CD4-positive, alpha-beta memory T cell (primary cell): Measurements from ENCODE around the gene SSH2. TPM values are rescaled to one million over a fixed set of nuclear protein-coding genes. Genes with fewer than 3 reads are reported as not detected.
A peak's percentile ranks its signal among the peaks of the same experiment; 100 is the strongest.

Experiments
- CTCF ChIA-PET: fragments of 350-600 bp; sonication (Branson Sonifier 250); formaldehyde crosslinking; loops from one replicate; lab custom pipeline; 2021; ENCODE audit warnings: inconsistent platforms; ENCODE audit not compliant: partially characterized antibody; lab: Charles Lee
- POLR2A ChIA-PET: fragments of 350-600 bp; sonication (Branson Sonifier 250); formaldehyde crosslinking; loops from one replicate; lab custom pipeline; 2021; ENCODE audit not compliant: partially characterized antibody; lab: Charles Lee
- DNase-seq, 5 donors: peaks; one replicate each; pipeline versions ENCODE4 v3.0.0 to v3.0.0-alpha.2; 2020 to 2022; ENCODE audit warnings: mixed read lengths in 1 of 5
- H3K27ac ChIP-seq: one replicate; pipeline ENCODE4 v1.7.0; 2013; ENCODE audit warnings: low read depth, low read length
- H3K27me3 ChIP-seq: 2 replicates; pipeline ENCODE4 v1.7.0; 2013; ENCODE audit warnings: mild to moderate bottlenecking, low read length, moderate library complexity; ENCODE audit not compliant: insufficient read depth
- H3K36me3 ChIP-seq: 2 replicates; pipeline ENCODE4 v1.7.0; 2013; ENCODE audit warnings: mild to moderate bottlenecking, low read length, moderate library complexity; ENCODE audit not compliant: insufficient read depth
- H3K4me1 ChIP-seq: 2 replicates; pipeline ENCODE4 v1.7.0; 2013; ENCODE audit warnings: mild to moderate bottlenecking, low read length, moderate library complexity; ENCODE audit not compliant: insufficient read depth
- H3K4me3 ChIP-seq, 2 donors: one replicate each; pipeline ENCODE4 v1.7.0; 2013; ENCODE audit warnings: low read length in 2 of 2, mild to moderate bottlenecking in 1 of 2
- H3K9me3 ChIP-seq, 2 donors: one replicate each; pipeline ENCODE4 v1.7.0; 2013; ENCODE audit warnings: low read length in 2 of 2, control low read depth in 1 of 2; ENCODE audit not compliant: control insufficient read depth in 1 of 2
- H3K27ac Mint-ChIP-seq, 7 donors: one replicate each; pipeline ENCODE4 v1.8.0; 2020 to 2021; ENCODE audit warnings: mixed read lengths in 7 of 7, mild to moderate bottlenecking in 6 of 7, inconsistent platforms in 3 of 7, moderate library complexity in 3 of 7
- H3K27me3 Mint-ChIP-seq, 2 donors: one replicate each; pipeline ENCODE4 v1.8.0; 2020 to 2021; ENCODE audit warnings: mixed read lengths in 2 of 2
- H3K36me3 Mint-ChIP-seq, 2 donors: one replicate each; pipeline ENCODE4 v1.8.0; 2020 to 2021; ENCODE audit warnings: mixed read lengths in 2 of 2, inconsistent platforms in 1 of 2, mild to moderate bottlenecking in 1 of 2
- H3K4me1 Mint-ChIP-seq, 4 donors: one replicate each; pipeline ENCODE4 v1.8.0; 2020 to 2021; ENCODE audit warnings: mixed read lengths in 4 of 4, mild to moderate bottlenecking in 1 of 4
- H3K4me3 Mint-ChIP-seq, 8 donors: one replicate each; pipeline ENCODE4 v1.8.0; 2020 to 2021; ENCODE audit warnings: mixed read lengths in 8 of 8, mild to moderate bottlenecking in 7 of 8, moderate library complexity in 6 of 8, inconsistent platforms in 3 of 8
- H3K9me3 Mint-ChIP-seq, 8 donors: one replicate each; pipeline ENCODE4 v1.8.0; 2020 to 2021; ENCODE audit warnings: mixed read lengths in 8 of 8, mild to moderate bottlenecking in 5 of 8, inconsistent platforms in 3 of 8, moderate library complexity in 1 of 8
- intact Hi-C: fragments of 100-400 bp; cut with micrococcal nuclease; formaldehyde crosslinking; loops from one replicate; pipeline ENCODE4 v1.15.1; 2023
- polyA plus RNA-seq, 2 donors: library from polyadenylated mRNA; unstranded; fragments of 300-500 nt; fragmentation: Illumina TruSeq; gene quantifications; one replicate each; pipeline ENCODE4 v1.2.3, GENCODE V29; 2021
- total RNA-seq, 2 experiments: library from RNA; stranded (reverse); gene quantifications; one replicate each; pipeline ENCODE4 v1.2.3, GENCODE V29; 2021

The SSH2 gene
- total and polyA plus RNA-seq, 4 experiments from 2014 or later, result 13.5 to 70.4 (median 54.2) TPM

- Histone ChIP-seq H3K4me3 (peak within 1 kb of the TSS; percentile 29 to 54), H3K9me3 (no peaks in the 10 kb centered on the region), H3K27ac (no peak within 1 kb of the TSS), H3K27me3 (no peaks in the 10 kb centered on the region), H3K4me1 (peaks cover 50% of the 10 kb centered on the region), H3K36me3 (no peaks in the 10 kb centered on the region)
- intact Hi-C loops, result no loop called here
- H3K27me3 Mint-ChIP-seq, result no peaks in the 10 kb centered on the region
- H3K27ac Mint-ChIP-seq, result peak within 1 kb of the TSS in 5 of 7 donors; percentile 31 to 84 (median 52)
- ChIA-PET POLR2A (interaction anchor here (0.7 to 6.0 kb wide), 11 partner anchors 11 to 223 kb away, joined by 3 to 109 read pairs (median 5); partner anchors contain the start of genes ABHD15 and TP53I13), CTCF (interaction anchor here (1.0 to 5.0 kb wide), 13 partner anchors 12 to 411 kb away, joined by 3 to 123 read pairs (median 4); partner anchors contain the start of genes ABHD15, CORO6 and TP53I13)
- peak within 1 kb of the TSS; percentile 71 to 95 (median 84) for H3K4me3 Mint-ChIP-seq
- H3K4me1 Mint-ChIP-seq, result peaks cover 16 to 39% (median 29%) of the 10 kb centered on the region in 4 donors
- H3K9me3 Mint-ChIP-seq, result no peaks in the 10 kb centered on the region
- H3K36me3 Mint-ChIP-seq, result peaks cover 0 to 5% of the 10 kb centered on the region in 2 donors
- DNase-seq, result no peak
Measured at GRCh38 chr17:29592850-29593551, 337.0 kb downstream of the SSH2 start, which contains the start of gene ANKRD13B. ANKRD13B (plus strand) TSS chr17:29593132; CDS start chr17:29593622, 490 bp downstream.

GRCh38 chr17:29591737-29592608 is 338.1 kb downstream of the SSH2 start:
- H3K27ac Mint-ChIP-seq, result peak overlapping the region in 5 of 7 donors; percentile 52 to 84 (median 80)
- Histone ChIP-seq H3K36me3 (no peaks in the 10 kb centered on the region), H3K9me3 (no peaks in the 10 kb centered on the region), H3K4me1 (peaks cover 60% of the 10 kb centered on the region), H3K27ac (no peak overlapping the region), H3K27me3 (no peaks in the 10 kb centered on the region), H3K4me3 (peak overlapping the region in 1 of 2 donors; percentile 49)
- H3K4me3 Mint-ChIP-seq, result peak overlapping the region; percentile 71 to 95 (median 84)
- no peaks in the 10 kb centered on the region for H3K27me3 Mint-ChIP-seq
- H3K4me1 Mint-ChIP-seq, result peaks cover 22 to 50% (median 38%) of the 10 kb centered on the region in 4 donors
- H3K9me3 Mint-ChIP-seq, result no peaks in the 10 kb centered on the region
- intact Hi-C loops, result loop anchor here (1.0 kb wide), 2 partner anchors 12 to 223 kb away; no protein-coding TSS in a partner anchor
- ChIA-PET CTCF (interaction anchor here (0.7 to 5.0 kb wide), 23 partner anchors 9 to 410 kb away, joined by 3 to 123 read pairs (median 4); partner anchors contain the start of genes ABHD15, CORO6, TAOK1 and TP53I13), POLR2A (interaction anchor here (0.9 to 6.0 kb wide), 13 partner anchors 10 to 340 kb away, joined by 3 to 109 read pairs (median 6); partner anchors contain the start of genes ABHD15 and TP53I13)
- H3K36me3 Mint-ChIP-seq, result peaks cover 0 to 6% of the 10 kb centered on the region in 2 donors
- DNase-seq, result peak; percentile 59 to 75 (median 64)

DNA sequence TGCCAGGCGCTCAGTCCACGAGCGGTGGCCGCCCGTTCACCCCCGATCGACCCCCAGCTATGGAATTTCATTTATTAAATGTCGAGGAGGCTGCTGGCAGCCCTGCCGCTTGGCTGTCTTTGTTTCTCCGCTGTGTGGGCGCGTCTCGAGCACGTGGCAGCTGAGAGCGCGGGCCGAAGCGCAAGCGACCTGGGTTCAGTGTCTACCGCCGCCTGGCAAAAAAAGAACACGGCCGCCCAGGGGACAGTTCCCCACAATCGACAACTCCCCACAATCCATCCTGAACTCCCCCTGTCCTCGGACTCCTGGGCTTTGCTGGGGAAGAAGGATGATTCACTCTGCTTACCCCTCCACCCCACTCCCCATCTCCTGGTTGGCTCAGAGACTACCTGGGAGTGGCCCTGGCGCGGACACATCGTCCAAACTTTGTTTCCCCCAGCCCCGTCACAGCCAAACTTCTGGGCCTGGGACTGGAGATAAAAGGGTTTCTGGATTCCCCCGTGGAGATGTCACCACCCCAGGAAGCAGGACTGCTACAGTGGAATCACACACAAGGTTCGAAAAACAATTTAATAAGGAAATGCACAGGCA is 338.8 kb downstream of the SSH2 start:
- Mint-ChIP-seq H3K4me1 (peaks cover 26 to 57% (median 43%) of the 10 kb centered on the region in 4 donors), H3K9me3 (no peaks in the 10 kb centered on the region), H3K27ac (peak overlapping the region; percentile 29 to 84 (median 70)), H3K4me3 (peak overlapping the region; percentile 71 to 95 (median 84)), H3K27me3 (no peaks in the 10 kb centered on the region), H3K36me3 (peaks cover 0 to 6% of the 10 kb centered on the region in 2 donors)
- no peaks in the 10 kb centered on the region for H3K36me3 ChIP-seq
- intact Hi-C loops, result loop anchor here (1.0 kb wide), 2 partner anchors 11 to 222 kb away; no protein-coding TSS in a partner anchor
- POLR2A ChIA-PET, result interaction anchor here (0.6 to 6.0 kb wide), 13 partner anchors 9 to 341 kb away, joined by 3 to 109 read pairs (median 6); partner anchors contain the start of genes ABHD15 and TP53I13
- CTCF ChIA-PET, result interaction anchor here (0.7 to 5.0 kb wide), 19 partner anchors 10 to 340 kb away, joined by 3 to 123 read pairs (median 4); partner anchors contain the start of genes ABHD15, CORO6 and TP53I13
- H3K4me1 ChIP-seq, result peaks cover 68% of the 10 kb centered on the region
- H3K4me3 ChIP-seq, result peak overlapping the region in 1 of 2 donors; percentile 43
- DNase-seq, result no peak
- H3K27me3 ChIP-seq, result no peaks in the 10 kb centered on the region
- H3K9me3 ChIP-seq, result no peaks in the 10 kb centered on the region
- no peak overlapping the region for H3K27ac ChIP-seq

GRCh38 chr17:29590411-29591145 is 339.4 kb downstream of the SSH2 start:
- ChIA-PET POLR2A (interaction anchor here (0.6 to 6.0 kb wide), 8 partner anchors 8 to 220 kb away, joined by 3 to 109 read pairs (median 16); partner anchors contain the start of genes ABHD15 and TP53I13), CTCF (interaction anchor here (0.7 to 5.0 kb wide), 9 partner anchors 10 to 341 kb away, joined by 3 to 123 read pairs (median 11); partner anchors contain the start of genes ABHD15 and TP53I13)
- H3K27me3 ChIP-seq, result no peaks in the 10 kb centered on the region
- peaks cover 27 to 63% (median 49%) of the 10 kb centered on the region in 4 donors for H3K4me1 Mint-ChIP-seq
- DNase-seq, result peak in 1 of 5 donors; percentile 58
- H3K4me3 ChIP-seq, result peak overlapping the region; percentile 21 to 82
- H3K4me3 Mint-ChIP-seq, result peak overlapping the region; percentile 71 to 96 (median 92)
- no peaks in the 10 kb centered on the region for H3K9me3 ChIP-seq
- no peaks in the 10 kb centered on the region for H3K36me3 ChIP-seq
- peaks cover 0 to 6% of the 10 kb centered on the region in 2 donors for H3K36me3 Mint-ChIP-seq
- no peaks in the 10 kb centered on the region for H3K9me3 Mint-ChIP-seq
- H3K27ac Mint-ChIP-seq, result peak overlapping the region; percentile 22 to 92 (median 87)
- no peaks in the 10 kb centered on the region for H3K27me3 Mint-ChIP-seq
- peak overlapping the region; percentile 70 for H3K27ac ChIP-seq
- intact Hi-C loops, result loop anchor here (1.0 kb wide), 2 partner anchors 10 to 221 kb away; no protein-coding TSS in a partner anchor
- peaks cover 74% of the 10 kb centered on the region for H3K4me1 ChIP-seq

GRCh38 chr17:29589524-29590410 is 340.3 kb downstream of the SSH2 start, which contains the start of gene GIT1:
GIT1 (minus strand) TSS chr17:29589648; CDS start chr17:29589378, 270 bp downstream.
- intact Hi-C loops, result loop anchor here (1.0 to 5.0 kb wide), 4 partner anchors 21 to 341 kb away; partner anchors contain the start of genes SSH2 and TP53I13
- peak within 1 kb of the TSS; percentile 61 to 82 for H3K4me3 ChIP-seq
- peak within 1 kb of the TSS; percentile 70 for H3K27ac ChIP-seq
- H3K36me3 ChIP-seq, result no peaks in the 10 kb centered on the region
- H3K36me3 Mint-ChIP-seq, result peaks cover 0 to 6% of the 10 kb centered on the region in 2 donors
- peaks cover 82% of the 10 kb centered on the region for H3K4me1 ChIP-seq
- H3K4me3 Mint-ChIP-seq, result peak within 1 kb of the TSS; percentile 93 to 97 (median 95)
- ChIA-PET CTCF (interaction anchor here (1.4 to 28.5 kb wide), 5 partner anchors 9 to 27 kb away, joined by 7 to 523 read pairs (median 105); partner anchors contain the start of genes ABHD15, CORO6 and TP53I13), POLR2A (interaction anchor here (0.6 to 10.7 kb wide), 5 partner anchors 9 to 28 kb away, joined by 4 to 115 read pairs (median 18); partner anchors contain the start of genes ABHD15 and TP53I13)
- H3K4me1 Mint-ChIP-seq, result peaks cover 30 to 71% (median 53%) of the 10 kb centered on the region in 4 donors
- H3K27me3 ChIP-seq, result no peaks in the 10 kb centered on the region
- peak; percentile 81 to 86 (median 85) for DNase-seq
- no peaks in the 10 kb centered on the region for H3K9me3 ChIP-seq
- no peaks in the 10 kb centered on the region for H3K9me3 Mint-ChIP-seq
- H3K27me3 Mint-ChIP-seq, result no peaks in the 10 kb centered on the region
- peak within 1 kb of the TSS; percentile 86 to 97 (median 92) for H3K27ac Mint-ChIP-seq
